SJSA1 (cell line): ENCODE results near the gene FLACC1. TPM values are rescaled to one million over a fixed set of nuclear protein-coding genes. Genes with fewer than 3 reads are reported as not detected.
A peak's percentile ranks its signal among the peaks of the same experiment; 100 is the strongest.

Experiments used
- DNase-seq, 2 experiments: peaks; one replicate each; pipeline ENCODE4 v3.0.0-alpha.2; 2015 to 2020; ENCODE audit warnings: low spot score in 2 of 2, low read depth in 1 of 2
- H3K27ac ChIP-seq: fragments of 250-450 bp; sonication (Bioruptor Pico); 2 replicates; pipeline ENCODE4 v1.5.1; 2020; ENCODE audit warnings: mild to moderate bottlenecking, moderate library complexity
- H3K27me3 ChIP-seq: fragments of 250-450 bp; sonication (Bioruptor Pico); replicated peaks from 2 replicates; pipeline ENCODE4 v1.5.1; 2020; ENCODE audit warnings: mild to moderate bottlenecking, moderate library complexity
- H3K36me3 ChIP-seq: fragments of 250-450 bp; sonication (Bioruptor Pico); 2 replicates; pipeline ENCODE4 v1.5.1; 2020; ENCODE audit warnings: mild to moderate bottlenecking
- H3K4me1 ChIP-seq: fragments of 250-450 bp; sonication (Bioruptor Pico); replicated peaks from 2 replicates; pipeline ENCODE4 v1.6.1; 2021; ENCODE audit warnings: mild to moderate bottlenecking
- H3K4me3 ChIP-seq: fragments of 250-450 bp; sonication (Bioruptor Pico); 2 replicates; pipeline ENCODE4 v1.5.1; 2020; ENCODE audit warnings: mild to moderate bottlenecking
- H3K9me3 ChIP-seq: fragments of 250-450 bp; sonication (Bioruptor Pico); replicated peaks from 2 replicates; pipeline ENCODE4 v1.5.1; 2020; ENCODE audit warnings: mild to moderate bottlenecking
- total RNA-seq: library from RNA; depleted of rRNA; stranded (reverse); fragments of >200 nt; shearing (Covaris generic); gene quantifications from 2 replicates; pipeline ENCODE4 v1.2.3, GENCODE V29; 2014

The FLACC1 gene
- total RNA-seq, 1 experiment from 2014 or later = 0.58 TPM

DNA sequence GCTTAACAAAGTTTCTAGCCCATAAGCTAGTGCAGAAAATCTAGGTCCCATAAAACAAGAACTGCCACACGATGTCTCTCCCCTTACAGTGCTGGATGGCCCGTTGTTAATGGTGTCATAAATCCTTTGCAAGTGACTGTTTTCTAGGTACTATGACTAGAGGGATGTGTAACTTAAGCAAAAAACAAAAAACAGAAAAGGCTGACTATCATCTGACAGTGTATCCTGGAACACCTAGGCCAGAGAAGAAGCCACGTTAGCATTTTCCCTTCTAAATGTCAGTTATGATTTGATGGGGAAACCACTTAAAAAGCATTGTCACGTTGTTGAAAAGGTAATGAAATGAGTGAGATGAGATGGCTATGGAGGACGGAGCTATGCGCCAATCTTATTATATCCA, 94.4 kb downstream of the FLACC1 start:
- Histone ChIP-seq H3K4me1 (peaks cover 10% of the 10 kb centered on the region), H3K27me3 (no peaks in the 10 kb centered on the region), H3K27ac (no peak overlapping the region), H3K36me3 (no peaks in the 10 kb centered on the region), H3K9me3 (no peaks in the 10 kb centered on the region), H3K4me3 (no peak overlapping the region)
- DNase-seq = no peak

DNA sequence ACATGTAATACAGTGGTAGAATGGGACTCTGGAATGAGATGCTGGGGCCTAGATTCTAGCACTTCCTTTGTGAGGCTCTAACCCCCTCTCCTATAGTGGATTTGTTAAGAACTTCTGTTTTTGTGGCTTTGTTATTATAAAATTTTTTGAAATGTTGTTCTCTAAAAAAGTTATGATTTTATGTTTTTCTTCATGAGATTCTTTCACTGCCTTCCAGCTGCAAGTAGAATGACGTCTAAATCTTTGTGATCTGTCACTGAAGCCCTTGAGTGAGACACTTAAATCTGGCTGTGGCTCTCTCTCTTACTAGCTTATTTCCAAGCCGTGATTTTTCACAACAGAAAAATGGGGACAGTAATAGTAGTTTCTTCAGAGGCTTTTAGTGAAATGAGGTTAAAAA, 95.2 kb downstream of the FLACC1 start:
- Histone ChIP-seq H3K4me1 (peaks cover 17% of the 10 kb centered on the region), H3K4me3 (no peak overlapping the region)

GRCh38 chr2:201261471-201261870, 95.7 kb downstream of the FLACC1 start:
- H3K4me3 ChIP-seq = no peak overlapping the region
- peaks cover 17% of the 10 kb centered on the region for H3K4me1 ChIP-seq

More for the DNA sequence above, 95.2 kb downstream of the FLACC1 start:
- no peak overlapping the region for H3K27ac ChIP-seq
- no peaks in the 10 kb centered on the region for H3K27me3 ChIP-seq
- DNase-seq = no peak
- no peaks in the 10 kb centered on the region for H3K36me3 ChIP-seq
- no peaks in the 10 kb centered on the region for H3K9me3 ChIP-seq

DNA sequence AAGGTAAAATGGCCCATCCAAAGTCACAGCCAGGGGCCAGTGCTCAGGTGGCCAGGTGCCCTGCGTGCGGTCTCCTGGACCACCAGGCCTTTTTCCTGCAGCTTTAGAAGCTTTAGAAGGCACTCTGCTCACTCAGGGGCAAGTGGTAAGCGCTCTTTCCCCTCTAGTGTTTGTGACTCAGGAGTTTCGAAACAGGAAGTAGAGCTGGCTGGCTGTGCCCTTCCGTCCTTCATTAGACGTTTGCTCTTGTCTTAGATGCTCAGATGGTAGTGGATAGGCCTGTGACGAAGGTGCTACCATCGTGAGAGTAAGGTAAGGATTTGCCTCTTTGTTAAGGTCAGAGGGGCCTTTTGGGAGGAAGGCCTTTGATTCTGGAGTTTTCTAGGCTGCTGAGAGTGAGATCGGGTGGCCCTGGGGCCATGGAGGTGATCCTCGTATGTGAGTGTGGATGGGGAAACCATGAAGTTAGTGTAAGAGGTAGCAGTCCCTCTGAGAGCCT, 96.8 kb downstream of the FLACC1 start, which contains the start of gene CASP8:
Gene CASP8, plus strand, starts transcription at position 235 of the 499 bp plus-strand sequence. CDS start 5,951 bp downstream, outside the sequence.
- H3K27ac ChIP-seq = no peak within 1 kb of the TSS
- peaks cover 17% of the 10 kb centered on the region for H3K4me1 ChIP-seq
- no peak for DNase-seq
- no peaks in the 10 kb centered on the region for H3K27me3 ChIP-seq
- H3K4me3 ChIP-seq = no peak within 1 kb of the TSS
- no peaks in the 10 kb centered on the region for H3K36me3 ChIP-seq
- H3K9me3 ChIP-seq = no peaks in the 10 kb centered on the region

More at GRCh38 chr2:201261471-201261870, 95.7 kb downstream of the FLACC1 start:
- H3K27me3 ChIP-seq = no peaks in the 10 kb centered on the region
- no peak for DNase-seq
- no peaks in the 10 kb centered on the region for H3K9me3 ChIP-seq
- no peaks in the 10 kb centered on the region for H3K36me3 ChIP-seq
- no peak overlapping the region for H3K27ac ChIP-seq

DNA sequence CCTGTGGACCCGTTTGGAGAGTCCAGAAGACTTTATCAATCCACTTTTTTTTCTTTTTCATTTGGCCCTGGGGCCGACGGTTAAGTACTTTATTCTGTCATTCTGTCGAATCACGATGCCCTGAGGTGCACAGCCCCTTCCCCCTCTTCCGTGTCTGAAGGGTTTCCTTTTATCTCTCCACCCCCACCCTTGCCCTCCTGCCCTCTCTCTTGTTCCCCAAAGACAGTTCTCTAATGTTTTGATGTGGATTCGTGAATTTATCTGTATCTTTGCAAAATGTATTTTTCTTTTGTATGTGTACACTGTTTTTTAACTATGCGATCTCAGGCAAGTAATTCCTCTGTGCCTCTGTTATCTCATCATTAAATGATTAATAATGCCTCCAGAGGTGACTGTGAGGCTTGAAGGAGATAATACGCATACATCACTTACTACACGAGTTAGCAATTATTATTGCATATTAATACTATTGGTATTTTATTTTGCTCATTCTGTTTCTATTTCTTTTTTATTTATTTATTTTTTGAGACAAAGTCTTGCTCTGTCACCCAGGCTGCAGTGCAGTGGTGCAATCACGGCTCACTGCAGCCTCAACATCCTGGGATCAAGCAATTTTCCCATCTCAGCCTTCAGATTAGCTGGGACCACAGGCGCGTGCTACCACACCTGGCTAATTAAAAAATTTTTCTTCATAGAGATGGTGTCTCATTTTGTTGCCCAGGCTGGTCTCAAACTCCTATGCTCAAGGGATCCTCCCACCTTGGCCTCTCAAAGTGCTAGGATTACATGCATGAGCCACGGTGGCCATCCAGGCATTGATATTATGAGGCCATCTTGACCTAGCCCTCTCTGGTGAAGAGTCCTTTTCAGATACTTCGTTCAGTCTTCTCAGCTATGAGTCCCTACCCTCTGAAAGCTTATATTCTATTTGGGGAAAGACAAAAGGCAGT, 98.2 kb downstream of the FLACC1 start:
- no peak for DNase-seq

GRCh38 chr2:201257956-201258665, 99.0 kb downstream of the FLACC1 start:
- DNase-seq = peak; percentile 77 to 82
- peak overlapping the region; percentile 42 for H3K4me3 ChIP-seq
- peak overlapping the region; percentile 95 for H3K27ac ChIP-seq
- peaks cover 29% of the 10 kb centered on the region for H3K4me1 ChIP-seq
- H3K9me3 ChIP-seq = no peaks in the 10 kb centered on the region
- H3K27me3 ChIP-seq = no peaks in the 10 kb centered on the region
- H3K36me3 ChIP-seq = no peaks in the 10 kb centered on the region

More for the DNA sequence above, 98.2 kb downstream of the FLACC1 start:
- Histone ChIP-seq H3K27ac (peak overlapping the region; percentile 95), H3K9me3 (no peaks in the 10 kb centered on the region), H3K27me3 (no peaks in the 10 kb centered on the region), H3K4me1 (peaks cover 28% of the 10 kb centered on the region), H3K4me3 (peak overlapping the region; percentile 42), H3K36me3 (no peaks in the 10 kb centered on the region)

- peak overlapping the region; percentile 42 for H3K4me3 ChIP-seq
- peak in 1 of 2 experiments; percentile 50 for DNase-seq
- peaks cover 29% of the 10 kb centered on the region for H3K4me1 ChIP-seq
- no peaks in the 10 kb centered on the region for H3K27me3 ChIP-seq
- H3K27ac ChIP-seq = peak overlapping the region; percentile 95
- no peaks in the 10 kb centered on the region for H3K36me3 ChIP-seq
- no peaks in the 10 kb centered on the region for H3K9me3 ChIP-seq
Observed at GRCh38 chr2:201257381-201257955, 99.7 kb downstream of the FLACC1 start.

DNA sequence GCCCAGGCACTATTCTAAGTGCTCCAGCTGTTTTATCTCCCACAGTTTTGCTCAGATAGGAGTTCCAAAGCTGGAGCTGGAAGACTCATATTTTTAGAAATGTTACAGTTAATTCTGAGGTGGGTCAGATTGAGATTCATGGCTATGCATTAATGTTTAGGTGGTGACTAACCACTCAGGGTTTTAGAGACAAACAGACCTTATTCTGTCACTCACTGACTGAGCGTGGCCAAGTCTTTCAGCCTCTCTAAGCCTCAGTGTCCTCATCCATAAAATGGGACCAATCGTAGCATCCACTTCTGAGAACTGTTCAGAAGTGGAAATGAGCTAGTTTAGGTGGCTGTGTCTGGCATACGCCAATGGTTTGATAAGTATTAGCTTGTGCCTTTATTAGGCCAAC, 101.1 kb downstream of the FLACC1 start:
- H3K36me3 ChIP-seq = no peaks in the 10 kb centered on the region
- no peak for DNase-seq
- no peaks in the 10 kb centered on the region for H3K27me3 ChIP-seq

GRCh38 chr2:201255408-201256033, 101.6 kb downstream of the FLACC1 start:
- Histone ChIP-seq H3K36me3 (no peaks in the 10 kb centered on the region), H3K4me3 (no peak overlapping the region), H3K9me3 (no peaks in the 10 kb centered on the region), H3K27ac (no peak overlapping the region), H3K4me1 (peaks cover 29% of the 10 kb centered on the region), H3K27me3 (no peaks in the 10 kb centered on the region)
- no peak for DNase-seq

More for the DNA sequence above, 101.1 kb downstream of the FLACC1 start:
- Histone ChIP-seq H3K4me3 (no peak overlapping the region), H3K9me3 (no peaks in the 10 kb centered on the region), H3K27ac (no peak overlapping the region), H3K4me1 (peaks cover 29% of the 10 kb centered on the region)

DNA sequence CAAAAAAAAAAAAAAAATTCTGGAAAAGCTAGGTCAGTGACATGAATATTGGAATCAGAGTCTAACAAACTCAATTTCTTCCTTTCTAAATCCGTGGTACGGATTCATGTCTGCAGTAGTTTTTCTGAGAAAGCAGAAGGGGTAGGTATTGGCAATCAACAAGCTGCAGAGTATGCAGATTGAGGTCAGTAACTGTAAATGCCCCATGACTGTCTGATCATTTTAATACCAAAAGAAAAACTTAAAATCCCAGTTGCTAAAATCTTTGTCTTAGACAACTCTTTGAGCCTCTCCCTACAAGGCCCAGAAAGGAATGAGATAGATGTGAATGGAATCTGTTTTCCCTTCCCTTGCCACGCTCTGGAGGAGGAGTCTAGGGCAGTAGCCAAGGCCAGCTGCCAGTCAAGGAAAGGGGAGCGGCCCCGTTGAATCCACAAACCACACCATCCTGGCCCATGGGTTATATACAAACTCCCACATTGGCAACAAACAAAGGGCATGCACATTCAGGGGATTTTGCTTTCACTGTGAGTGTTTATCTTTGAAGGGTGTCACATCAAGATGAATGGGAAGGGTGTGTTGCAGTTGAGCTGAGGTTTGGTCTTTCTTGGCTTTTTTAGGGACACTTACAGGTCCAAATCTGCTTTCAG, 102.9 kb downstream of the FLACC1 start:
- no peaks in the 10 kb centered on the region for H3K27me3 ChIP-seq
- H3K9me3 ChIP-seq = no peaks in the 10 kb centered on the region
- H3K4me3 ChIP-seq = no peak overlapping the region
- DNase-seq = peak; percentile 79 to 84
- peaks cover 28% of the 10 kb centered on the region for H3K4me1 ChIP-seq
- no peaks in the 10 kb centered on the region for H3K36me3 ChIP-seq
- H3K27ac ChIP-seq = no peak overlapping the region

- H3K27ac ChIP-seq = no peak overlapping the region
- DNase-seq = no peak
- H3K4me1 ChIP-seq = peaks cover 12% of the 10 kb centered on the region
- no peaks in the 10 kb centered on the region for H3K27me3 ChIP-seq
- no peaks in the 10 kb centered on the region for H3K9me3 ChIP-seq
- H3K36me3 ChIP-seq = no peaks in the 10 kb centered on the region
- H3K4me3 ChIP-seq = no peak overlapping the region
Observed at GRCh38 chr2:201250741-201251140, 106.4 kb downstream of the FLACC1 start.

DNA sequence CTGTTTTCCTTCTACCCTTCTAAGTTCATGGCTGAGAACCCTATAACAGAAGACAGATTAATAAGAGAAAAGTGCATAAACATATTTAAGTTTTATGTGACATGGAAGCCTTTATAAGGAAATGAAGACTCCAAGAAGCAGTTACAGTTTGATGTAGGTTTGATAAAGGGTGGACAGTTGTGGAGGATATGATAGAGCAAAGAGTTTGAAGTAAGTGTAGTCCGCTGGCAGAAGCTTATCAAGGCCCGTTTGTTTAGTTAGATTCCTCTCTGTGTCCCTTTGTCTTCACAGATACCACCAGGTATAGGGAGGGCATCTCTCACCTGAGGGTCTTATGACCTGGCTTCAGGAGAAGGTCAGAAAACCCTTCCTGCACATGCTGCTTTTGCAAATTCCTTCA, 107.3 kb downstream of the FLACC1 start:
- Histone ChIP-seq H3K36me3 (no peaks in the 10 kb centered on the region), H3K9me3 (no peaks in the 10 kb centered on the region), H3K4me1 (peaks cover 10% of the 10 kb centered on the region), H3K27ac (no peak overlapping the region), H3K4me3 (no peak overlapping the region), H3K27me3 (no peaks in the 10 kb centered on the region)
- no peak for DNase-seq
